Renal cortex interstitium (tissue), 11 donors: ENCODE results near the gene PHF13. TPM values are rescaled to one million over a fixed set of nuclear protein-coding genes. Genes with fewer than 3 reads are reported as not detected.
"Not testable (repeated sequence)": the region's sequence is repeated elsewhere in the genome, so short reads cannot be mapped to it uniquely, and the experiment has no call there.

ENCODE experiments used
- DNase-seq, 11 donors: peaks; one replicate each; pipeline ENCODE4 v3.0.0-alpha.2; 2013; ENCODE audit warnings: low read depth in 9 of 11, low spot score in 4 of 11; ENCODE audit errors: extremely low read depth in 1 of 11
- polyA plus RNA-seq, 3 donors: library from polyadenylated mRNA; unstranded; fragments of 120-200 nt; gene quantifications; one replicate each; pipeline ENCODE4 v1.2.1, GENCODE V29; 2013; ENCODE audit not compliant: insufficient read length in 3 of 3

Gene PHF13
- polyA plus RNA-seq, 3 donors: 25.2 to 27.1 (median 26.9) TPM

GRCh38 chr1:6596886-6597776, 16.4 kb upstream of the PHF13 start:
- no peak for DNase-seq

GRCh38 chr1:6597777-6598131, 15.8 kb upstream of the PHF13 start:
- DNase-seq: no peak

DNA sequence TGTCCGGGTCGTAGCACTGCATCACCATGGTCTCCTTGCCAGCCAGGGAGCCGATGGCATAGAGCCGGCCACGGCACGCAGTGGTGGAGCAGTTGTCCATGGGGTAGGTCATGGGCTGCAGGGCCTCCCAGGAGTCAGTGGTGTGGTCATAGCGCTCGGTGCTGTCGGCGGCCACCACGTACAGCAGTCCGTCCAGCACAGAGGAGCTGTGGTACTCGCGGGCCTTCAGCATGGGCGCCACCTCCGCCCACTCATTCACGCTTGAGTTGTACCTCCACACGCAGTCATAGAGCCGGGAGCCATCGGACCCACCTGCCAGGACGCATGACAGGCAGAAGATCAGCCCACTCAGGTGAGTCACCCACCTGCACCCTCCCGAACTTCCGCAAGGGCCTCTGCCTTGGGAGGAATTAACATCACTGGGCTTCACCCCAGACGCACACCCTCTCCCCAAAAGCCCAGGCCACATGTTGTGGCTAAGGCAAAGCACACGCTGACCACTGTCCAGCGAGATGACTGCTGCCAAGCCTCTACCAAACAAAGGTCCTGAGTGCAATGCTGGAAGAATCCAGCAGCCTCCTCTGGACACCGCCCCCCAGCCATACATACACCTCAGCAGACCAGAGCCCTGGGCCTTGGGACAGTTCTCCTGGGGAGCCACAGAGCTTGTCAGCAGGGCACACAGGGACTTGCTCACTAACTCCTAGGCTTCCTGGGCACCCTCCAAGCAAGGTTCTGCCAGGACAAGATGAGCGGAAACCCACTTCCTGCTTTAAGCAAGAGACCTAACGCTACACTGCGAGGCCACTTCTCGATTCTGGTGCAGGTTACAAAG, 14.2 kb upstream of the PHF13 start:
- no peak for DNase-seq

GRCh38 chr1:6599991-6600390, 13.5 kb upstream of the PHF13 start:
- DNase-seq: not testable (repeated sequence)

GRCh38 chr1:6600410-6601048, 13.0 kb upstream of the PHF13 start:
- DNase-seq: no peak

DNA sequence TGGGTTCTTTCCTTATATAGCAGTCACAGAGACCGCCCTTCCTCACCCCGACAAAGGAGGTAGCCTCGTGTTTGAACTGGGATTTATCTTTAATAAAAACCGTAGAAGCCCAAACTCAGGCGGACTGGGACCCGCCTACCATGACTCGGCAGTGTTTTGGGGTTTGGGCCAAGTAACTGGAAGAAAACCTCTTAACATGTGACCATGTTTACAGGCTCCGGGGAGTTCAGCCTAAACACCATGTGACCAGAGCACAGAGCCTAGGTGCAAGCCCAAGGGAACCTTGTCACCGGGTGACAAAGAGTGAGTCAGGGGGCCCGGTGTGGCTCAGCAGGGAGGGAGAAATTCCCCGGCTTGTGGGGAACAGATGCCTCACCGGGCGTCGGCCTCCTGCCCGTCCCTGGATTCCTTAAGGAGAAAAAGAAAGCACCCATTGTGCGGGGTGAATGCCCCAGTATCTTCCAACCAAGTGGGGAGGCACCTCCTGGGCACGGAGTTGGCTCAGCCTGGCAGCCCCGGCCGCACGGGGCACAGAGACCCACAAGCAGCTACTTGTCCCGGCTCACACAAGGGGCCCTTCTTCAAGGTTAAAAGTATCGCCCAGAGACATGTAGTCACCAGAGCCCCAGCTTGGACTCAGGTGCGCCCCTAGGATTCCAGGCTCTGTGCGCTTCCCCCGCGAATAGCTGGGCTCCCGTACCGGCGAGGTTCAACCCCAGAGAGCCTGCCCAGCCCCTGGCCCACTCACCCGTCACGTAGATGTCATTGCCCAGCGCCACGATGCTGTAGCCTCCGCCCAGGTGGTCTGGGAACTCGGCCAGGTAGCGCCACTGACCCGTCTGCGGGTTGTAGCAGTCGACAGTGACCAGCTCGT, 12.2 kb upstream of the PHF13 start:
- peak in 1 of 11 donors; percentile 50 for DNase-seq

DNA sequence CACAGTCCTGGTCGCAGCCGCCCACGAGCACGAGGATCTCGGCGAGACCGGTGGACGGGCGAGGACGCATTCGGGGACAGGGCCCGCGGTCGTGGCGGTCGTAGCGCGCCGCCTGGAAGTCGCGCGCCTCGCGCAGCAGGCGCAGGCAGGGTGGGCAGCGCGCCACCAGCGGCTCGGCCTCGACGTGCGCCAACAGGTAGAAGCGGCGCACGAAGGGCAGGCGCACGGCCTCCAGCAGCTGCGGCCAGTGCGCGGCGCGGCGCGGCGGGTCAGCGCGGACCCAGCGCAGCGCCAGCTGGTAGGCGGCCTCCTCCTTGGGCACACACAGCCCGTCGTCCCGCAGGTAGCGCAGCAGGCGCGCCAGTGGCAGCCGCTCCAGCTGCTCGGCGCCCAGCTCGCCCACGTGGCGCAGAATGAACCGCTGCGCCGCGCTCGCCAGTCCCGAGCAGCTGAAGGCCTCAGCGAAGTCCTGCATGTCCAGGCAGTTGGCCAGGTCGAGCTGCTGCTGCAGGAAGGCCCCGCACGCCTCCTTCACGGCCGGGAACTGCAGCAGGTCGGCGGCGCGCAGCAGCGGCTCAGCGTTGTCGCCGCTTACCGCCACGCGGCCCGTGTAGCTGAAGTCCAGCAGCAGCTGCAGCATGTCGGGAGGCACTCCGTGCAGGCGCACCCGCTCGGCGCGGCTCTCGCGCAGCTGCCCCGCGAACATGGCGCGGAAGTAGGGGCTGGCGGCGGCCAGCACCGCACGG, 11.4 kb upstream of the PHF13 start:
- DNase-seq: peak in 1 of 11 donors; percentile 48

- DNase-seq: peak in 6 of 11 donors; percentile 55 to 82 (median 78)
These were observed 10.8 kb upstream of the PHF13 start, which contains the start of gene KLHL21 for GRCh38 chr1:6602669-6603237. Gene KLHL21, minus strand, starts transcription at chr1:6602869. Its CDS starts 52 bp downstream, at chr1:6602817.

DNA sequence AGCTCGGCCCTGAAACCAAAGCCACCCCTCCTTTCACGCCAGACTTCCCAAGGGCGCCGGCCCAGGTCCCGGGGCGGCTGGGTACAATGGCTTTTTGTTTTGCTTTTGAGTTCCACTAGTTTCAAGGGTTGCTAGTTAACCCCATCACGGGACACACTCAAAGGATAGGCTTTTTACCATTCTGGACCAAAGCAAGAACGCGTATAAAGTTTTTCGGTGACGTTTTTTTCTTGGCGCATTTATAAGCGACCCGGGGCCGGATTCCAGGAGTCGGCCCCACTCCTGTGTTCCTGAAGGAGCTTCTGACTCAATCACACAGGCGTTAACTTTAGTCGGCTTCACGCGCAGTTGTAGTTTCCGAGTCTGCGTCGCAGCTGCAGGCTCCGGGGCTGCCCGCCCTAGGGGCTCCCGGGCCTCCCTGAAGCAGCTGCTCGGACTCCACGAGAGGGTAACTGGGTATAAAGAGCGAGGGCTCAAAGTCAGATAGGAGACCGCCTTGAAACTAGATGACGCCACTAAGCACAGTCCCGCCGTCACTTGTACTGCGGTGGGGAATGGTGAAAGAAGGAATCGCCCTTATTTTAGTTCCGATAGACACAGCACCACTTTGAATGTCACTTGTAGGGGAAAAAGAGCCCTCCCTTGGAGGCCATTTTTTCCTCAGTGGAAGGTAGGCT, 10.2 kb upstream of the PHF13 start:
- peak in 4 of 11 donors; percentile 49 to 64 (median 52) for DNase-seq

DNA sequence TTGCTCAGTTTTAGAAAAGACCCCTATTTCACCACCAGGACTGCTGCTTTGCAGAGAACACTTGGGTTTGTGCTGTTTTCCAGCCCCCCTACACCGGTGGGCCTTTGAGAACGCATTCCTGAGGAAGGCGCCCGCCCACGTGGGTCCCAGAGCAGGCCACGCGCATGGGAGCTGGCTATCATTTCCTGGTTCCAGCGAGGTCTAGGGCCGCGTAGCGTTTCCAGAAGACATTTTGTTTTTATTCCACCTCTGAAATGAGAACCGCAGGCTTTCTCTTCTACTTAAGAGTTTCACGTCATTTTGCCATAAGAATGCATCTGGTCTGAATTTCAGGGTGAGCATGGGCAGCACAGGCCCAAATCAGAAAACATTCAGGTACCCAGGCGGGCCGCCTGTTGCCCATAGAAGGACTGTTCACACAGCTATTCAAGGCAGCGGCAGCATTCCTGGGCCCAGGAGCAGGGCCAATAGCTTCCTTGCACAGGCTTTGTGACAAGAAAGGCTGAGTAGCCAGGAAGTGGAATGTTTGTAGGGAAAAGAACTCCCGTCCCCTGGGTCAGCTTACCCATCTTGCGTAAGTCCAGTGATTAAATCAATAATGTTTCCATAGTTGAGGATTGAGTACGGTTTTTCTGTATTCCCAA, 9.5 kb upstream of the PHF13 start:
- peak in 3 of 11 donors; percentile 54 to 75 (median 64) for DNase-seq

- peak in 2 of 11 donors; percentile 9 to 53 for DNase-seq
These were observed 730 bp upstream of the PHF13 start for GRCh38 chr1:6612641-6613360.

GRCh38 chr1:6614019-6614928, 743 bp downstream of the PHF13 start:
- DNase-seq: peak in 4 of 11 donors; percentile 41 to 59 (median 52)

DNA sequence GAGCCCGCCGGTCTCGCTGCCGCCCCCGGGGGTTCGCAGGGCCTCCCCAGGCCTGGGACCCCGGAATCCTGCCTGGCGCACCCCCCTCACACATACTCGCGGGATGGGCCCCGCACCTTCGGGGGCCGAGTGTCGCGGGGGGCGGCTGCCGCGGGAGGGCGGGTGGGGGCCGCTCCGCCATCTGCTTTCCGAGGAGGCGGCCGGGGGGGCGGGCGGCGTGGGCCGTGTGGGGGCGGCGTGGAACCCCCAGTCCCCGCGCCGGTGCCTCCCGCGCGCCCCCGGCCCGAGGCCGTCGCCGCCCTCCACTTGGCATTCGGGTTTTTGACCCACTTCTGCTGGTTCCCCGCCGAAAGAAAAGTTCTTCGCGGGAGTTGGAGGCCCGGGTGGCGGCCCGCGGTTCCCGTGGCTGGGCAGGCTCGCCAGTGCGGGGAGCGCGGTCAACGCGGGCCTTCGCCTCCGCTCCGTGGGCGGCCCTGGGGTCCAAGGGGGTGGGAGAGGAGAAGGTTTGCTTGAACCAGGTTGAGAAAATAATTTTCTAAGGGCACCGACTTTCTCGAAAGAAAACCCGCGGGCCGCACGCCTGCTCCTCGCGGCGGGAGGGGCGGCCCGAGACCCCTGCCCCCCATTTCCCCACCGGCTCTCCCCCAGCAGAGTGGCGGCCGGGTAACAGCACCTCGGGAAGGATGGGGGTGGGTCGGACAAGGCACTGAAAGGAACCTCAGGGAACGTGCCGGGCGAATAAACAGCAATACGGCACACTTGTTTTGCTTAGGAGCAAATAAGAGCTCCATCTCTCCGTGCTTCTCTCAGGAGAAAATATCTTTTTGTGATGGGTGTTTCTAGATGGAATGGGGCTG, 1.6 kb downstream of the PHF13 start:
- DNase-seq: no peak

DNA sequence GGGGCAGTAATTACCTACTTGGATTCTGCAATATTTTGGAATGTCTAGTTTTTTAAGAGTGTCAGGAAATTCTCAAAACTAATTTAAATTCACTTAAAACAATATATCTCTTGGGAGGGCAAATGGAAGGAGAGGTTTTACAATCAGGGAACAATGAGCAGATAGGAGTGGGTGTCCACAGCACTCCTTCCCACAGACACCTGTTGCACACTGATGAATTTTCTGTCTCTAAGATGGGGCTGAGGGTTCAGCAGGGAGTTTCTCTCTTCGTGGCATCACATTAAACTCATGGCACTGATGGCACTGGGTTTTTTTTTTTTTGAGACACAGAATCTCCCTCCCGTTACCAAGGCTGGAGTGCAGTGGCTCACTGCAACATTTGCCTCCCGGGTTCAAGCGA, 5.5 kb downstream of the PHF13 start:
- DNase-seq: no peak
